Right kidney (tissue), 1 donor: ENCODE measurements around the gene SLC23A3.

Experiments used
- DNase-seq: peaks from one replicate; pipeline ENCODE4 v3.0.0-alpha.2; 2016

SLC23A3 gene

GRCh38 chr2:219175928-219176817 is 6.3 kb upstream of the SLC23A3 start:
- no peak for DNase-seq

GRCh38 chr2:219175486-219175885 is 5.7 kb upstream of the SLC23A3 start:
- DNase-seq: no peak

GRCh38 chr2:219174801-219175200 is 5.0 kb upstream of the SLC23A3 start:
- DNase-seq: no peak

DNA sequence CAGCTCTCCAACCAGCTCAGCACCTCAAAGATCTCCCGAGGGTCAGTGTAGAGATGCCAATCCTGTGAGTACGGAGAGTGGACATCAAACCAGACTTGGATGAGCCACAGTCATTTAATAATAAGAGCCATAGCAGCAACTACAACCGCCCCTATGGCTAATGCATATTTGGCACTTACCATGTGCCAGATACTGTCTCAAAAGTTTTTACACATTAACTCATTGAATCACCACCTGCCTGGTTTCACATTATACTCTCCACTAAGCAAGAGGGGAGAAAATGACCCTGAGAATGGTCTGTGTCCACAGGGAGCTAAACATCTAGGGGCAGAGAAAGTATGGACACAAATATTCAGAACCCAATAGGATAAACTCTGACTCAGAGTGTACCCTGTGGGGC is 4.3 kb upstream of the SLC23A3 start:
- no peak for DNase-seq

- no peak for DNase-seq
Measured at GRCh38 chr2:219173176-219173575, 3.3 kb upstream of the SLC23A3 start.

GRCh38 chr2:219172231-219173154 is 2.7 kb upstream of the SLC23A3 start:
- no peak for DNase-seq

DNA sequence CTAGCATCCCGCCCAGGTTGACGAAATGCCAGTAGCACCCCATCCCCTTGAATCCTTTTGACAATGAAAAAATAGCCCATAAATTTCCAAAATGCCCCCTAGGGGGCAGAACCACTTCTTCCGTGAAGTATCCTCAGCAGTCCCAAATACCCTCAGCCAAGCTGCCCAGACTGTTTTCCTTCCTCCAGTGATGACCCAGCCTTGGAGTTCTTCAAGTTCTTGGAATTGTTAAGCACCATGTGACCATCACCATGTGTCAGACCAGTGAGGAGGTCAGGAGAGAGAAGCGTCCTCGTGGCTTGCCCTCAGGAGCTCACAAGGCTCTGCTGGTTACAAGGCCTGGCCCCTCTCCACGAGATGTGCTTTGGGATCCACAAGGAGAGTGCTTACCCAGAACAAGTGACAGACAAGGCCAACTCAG is 1.4 kb upstream of the SLC23A3 start:
- DNase-seq: peak; percentile 31

GRCh38 chr2:219168932-219169331 is 897 bp downstream of the SLC23A3 start:
- DNase-seq: no peak

GRCh38 chr2:219168526-219168925 is 1.3 kb downstream of the SLC23A3 start:
- DNase-seq: no peak

GRCh38 chr2:219167997-219168396 is 1.8 kb downstream of the SLC23A3 start:
- no peak for DNase-seq

DNA sequence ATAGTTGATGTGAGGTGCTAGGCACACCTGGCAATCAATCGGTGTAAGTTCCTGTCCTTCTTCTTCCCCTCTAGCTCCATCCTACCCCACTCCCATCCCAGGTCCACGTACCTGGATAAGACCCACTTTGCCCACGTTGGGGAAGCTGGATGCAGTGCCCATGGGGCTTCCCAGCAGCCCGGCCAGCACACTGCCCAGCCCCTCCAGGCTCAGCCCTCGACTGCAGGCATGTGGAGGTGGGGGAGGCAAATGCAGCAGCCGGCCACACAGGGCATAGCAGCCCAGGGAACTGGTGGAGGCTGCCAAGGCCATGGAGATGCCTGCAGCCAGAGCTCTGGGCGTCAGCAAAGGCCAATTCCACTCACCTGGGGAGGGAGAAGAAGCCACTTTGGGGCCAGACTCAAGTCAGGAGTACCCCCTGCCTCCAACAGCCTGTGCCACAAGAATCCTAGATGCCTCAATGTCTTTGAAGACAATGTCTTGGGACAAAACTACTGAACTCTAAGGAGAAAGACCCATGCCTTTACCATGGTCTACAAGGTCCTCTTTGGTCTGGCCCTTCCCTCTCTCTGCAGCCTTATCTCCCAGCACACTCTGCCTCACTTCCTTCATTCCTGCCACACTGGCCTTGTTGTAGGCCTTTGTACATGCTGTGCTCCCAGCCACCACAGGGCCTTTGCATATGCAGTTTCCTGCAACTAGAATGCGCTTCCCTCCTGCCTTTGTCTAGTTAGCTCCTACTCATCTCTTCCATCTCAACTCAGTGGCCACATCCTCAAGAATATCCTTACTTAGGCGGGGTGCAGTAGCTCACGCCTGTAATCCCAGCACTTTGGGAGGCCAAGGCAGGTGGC is 4.5 kb downstream of the SLC23A3 start:
- DNase-seq: no peak

DNA sequence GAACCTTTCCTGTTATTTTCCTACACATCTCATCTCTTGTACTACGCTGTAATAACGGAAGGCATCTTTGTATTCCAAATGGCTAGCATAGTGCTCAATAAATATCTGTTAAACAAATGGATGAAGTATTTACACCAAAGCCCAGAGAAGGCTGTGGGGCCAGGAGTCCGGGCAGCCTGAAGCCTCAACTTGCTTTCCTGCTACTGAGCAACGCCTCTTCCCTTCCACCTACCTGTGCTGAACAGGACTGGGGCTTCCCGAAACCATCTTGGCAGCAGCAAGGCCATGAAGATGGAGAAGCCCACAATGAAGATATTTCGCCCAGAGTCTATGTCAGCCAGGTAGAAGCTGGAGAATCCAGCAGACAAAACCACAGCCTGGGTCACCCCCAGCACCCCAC is 6.7 kb downstream of the SLC23A3 start:
- DNase-seq: no peak

DNA sequence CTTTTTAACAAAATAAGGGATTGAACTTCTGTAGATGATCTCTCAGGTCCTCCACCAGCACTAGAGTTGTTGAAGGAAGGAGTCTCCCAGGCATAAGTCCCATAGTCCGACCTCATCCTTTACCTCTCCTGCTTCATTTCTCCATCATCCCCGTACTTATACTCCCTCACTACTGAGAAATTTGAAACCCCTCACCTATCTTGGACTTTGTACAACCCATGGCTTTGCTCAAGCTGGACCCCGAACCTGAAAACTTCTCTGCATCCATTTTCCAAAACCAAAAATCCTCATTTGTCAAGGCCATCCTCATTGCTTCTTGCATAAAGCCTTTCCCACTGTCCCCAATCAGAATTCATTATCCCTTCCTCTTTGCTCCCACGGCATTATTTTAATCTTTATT is 8.7 kb downstream of the SLC23A3 start:
- DNase-seq: no peak

- peak; percentile 99 for DNase-seq
Measured at GRCh38 chr2:219160186-219161017, 9.4 kb downstream of the SLC23A3 start, which contains the start of gene NHEJ1. TSS of gene NHEJ1 (minus strand) at chr2:219160815. CDS start at chr2:219158362, 2,453 bp downstream.

GRCh38 chr2:219159771-219160185 is 10.1 kb downstream of the SLC23A3 start:
- no peak for DNase-seq

- DNase-seq: no peak
Measured at GRCh38 chr2:219158586-219158985, 11.2 kb downstream of the SLC23A3 start.

DNA sequence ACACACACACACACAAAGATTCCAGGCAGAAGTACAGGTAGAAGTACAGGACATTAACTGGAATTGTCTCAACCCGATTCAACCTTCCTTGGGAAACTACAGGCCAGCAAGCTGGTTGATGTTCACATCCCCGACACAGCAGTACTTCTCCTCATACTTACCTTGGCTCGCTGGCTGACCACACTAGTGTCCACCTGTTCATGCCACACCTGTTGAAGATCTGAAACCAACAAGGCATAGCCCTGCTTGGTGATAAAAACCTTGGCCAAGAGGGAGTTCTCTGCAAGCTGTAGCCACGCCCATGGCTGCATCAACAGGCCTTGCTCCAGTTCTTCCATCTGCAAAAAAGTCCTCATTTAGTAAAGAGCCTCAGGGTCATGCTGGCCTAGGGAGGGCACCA is 11.8 kb downstream of the SLC23A3 start:
- DNase-seq: no peak

DNA sequence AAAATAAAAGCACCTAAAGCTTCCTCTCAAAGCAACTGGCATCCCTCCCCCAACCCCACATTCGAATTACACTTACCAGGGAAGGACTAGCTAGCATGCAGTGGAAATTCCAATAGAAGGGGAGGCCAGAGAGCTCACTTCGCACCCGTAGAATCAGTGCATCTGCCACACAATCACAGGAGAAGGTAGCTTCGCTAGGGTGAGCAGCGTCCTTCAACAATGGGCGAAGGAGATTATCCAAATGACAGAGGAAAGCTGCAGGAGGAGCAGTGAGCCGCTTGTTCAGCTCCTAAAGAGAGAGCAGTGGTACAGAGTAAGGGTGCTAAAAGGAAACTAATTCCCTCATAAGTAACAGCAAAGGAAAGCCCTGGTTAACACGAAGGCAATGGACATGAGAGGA is 12.4 kb downstream of the SLC23A3 start:
- no peak for DNase-seq

- DNase-seq: no peak
Measured at GRCh38 chr2:219155054-219155644, 14.7 kb downstream of the SLC23A3 start.

DNA sequence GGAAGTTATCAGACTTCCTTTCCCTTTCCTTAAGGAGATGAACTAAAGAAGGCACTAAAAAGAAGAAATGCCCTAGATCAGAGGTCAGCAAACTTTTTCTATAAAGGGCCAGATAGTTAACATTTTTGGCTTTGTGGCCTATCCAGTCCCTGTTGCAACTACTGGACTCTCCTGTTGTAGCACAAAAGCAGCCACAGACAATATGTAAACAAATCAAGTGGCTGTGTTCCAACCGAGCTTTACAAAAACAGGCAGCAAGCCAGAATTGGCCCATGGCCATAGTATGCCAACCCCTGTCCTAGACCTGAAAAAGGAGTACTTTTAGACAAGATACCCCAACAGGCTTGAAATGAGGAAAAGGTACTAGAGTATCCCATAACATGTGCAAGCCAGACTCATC is 20.2 kb downstream of the SLC23A3 start:
- DNase-seq: no peak

DNA sequence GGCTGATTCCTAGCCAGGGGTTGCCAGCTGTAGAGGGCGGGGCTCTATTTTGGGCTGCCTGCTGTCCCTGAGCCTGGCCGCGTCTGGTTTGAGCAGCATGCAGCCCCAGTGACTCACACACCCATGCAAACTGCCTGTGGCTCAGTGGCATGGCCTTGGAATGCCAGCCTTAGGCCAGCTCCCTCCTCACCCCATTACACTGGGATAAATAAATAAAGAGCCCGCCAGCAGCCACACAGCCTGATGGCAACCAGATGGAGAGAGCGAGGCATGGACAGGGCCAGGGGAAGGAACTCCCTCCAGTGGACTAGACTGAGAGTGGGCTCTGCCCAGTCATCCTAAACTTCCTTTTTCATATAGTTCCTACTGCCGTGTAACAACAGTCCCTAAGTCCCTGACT is 27.5 kb downstream of the SLC23A3 start:
- DNase-seq: no peak
